Transverse colon (tissue), 4 donors: ENCODE measurements around the gene UHRF2. TPM values are rescaled to one million over a fixed set of nuclear protein-coding genes. Genes with fewer than 3 reads are reported as not detected.

Experiments
- DNase-seq: peaks from one replicate; pipeline ENCODE4 v3.0.0-alpha.2; 2019
- H3K27ac ChIP-seq, 4 donors: fragments of 200-600 bp; sonication (generic); 2 replicates each; pipeline ENCODE4 v1.5.1; 2016 to 2018; ENCODE audit warnings: inconsistent platforms in 4 of 4
- H3K27me3 ChIP-seq: fragments of 200-600 bp; sonication (generic); 2 replicates; pipeline ENCODE4 v1.5.1; 2017; ENCODE audit warnings: inconsistent platforms
- H3K36me3 ChIP-seq, 4 donors: fragments of 200-600 bp; sonication (generic); 2 replicates each; pipeline ENCODE4 v1.5.1; 2017 to 2019; ENCODE audit warnings: inconsistent platforms in 4 of 4
- H3K4me1 ChIP-seq, 4 donors: fragments of 200-600 bp; sonication (generic); 2 replicates each; pipeline ENCODE4 v1.5.1; 2017 to 2020; ENCODE audit warnings: inconsistent platforms in 4 of 4
- H3K4me3 ChIP-seq, 4 donors: fragments of 200-600 bp; sonication (generic); 1 replicate in 1 of 4; 2 replicates in 3 of 4; pipeline versions ENCODE4 v1.5.1 to v1.6.1; 2017 to 2019; ENCODE audit warnings: inconsistent platforms in 4 of 4
- H3K9me3 ChIP-seq, 2 donors: fragments of 200-600 bp; sonication (generic); 2 replicates each; pipeline ENCODE4 v1.5.1; 2017 to 2019; ENCODE audit warnings: inconsistent platforms in 2 of 2
- CTCF ChIP-seq, 5 experiments: fragments of 200-600 bp in 3 of 5; fragments of 450-650 bp in 2 of 5; sonication (generic) in 3 of 5; IDR thresholded peaks; 1 replicate in 2 of 5; 2 replicates in 3 of 5; pipeline ENCODE4 v1.5.1; 2016 to 2017; ENCODE audit warnings: antibody characterized with exemption in 5 of 5, inconsistent platforms in 3 of 5, mild to moderate bottlenecking in 2 of 5, moderate library complexity in 1 of 5
- EP300 ChIP-seq: sonication (generic); formaldehyde crosslinking; IDR thresholded peaks from one replicate; pipeline ENCODE4 v1.6.1; 2017; ENCODE audit warnings: antibody characterized with exemption, low read depth
- POLR2A ChIP-seq: fragments of 450-650 bp; IDR thresholded peaks from one replicate; pipeline ENCODE4 v1.6.1; 2016; ENCODE audit warnings: antibody characterized with exemption, mild to moderate bottlenecking, moderate library complexity
- POLR2AphosphoS5 ChIP-seq, 3 donors: sonication (generic); formaldehyde crosslinking; IDR thresholded peaks; one replicate each; pipeline ENCODE4 v1.6.1; 2016; ENCODE audit warnings: antibody characterized with exemption in 3 of 3
- WGBS, 2 donors: methylation state at CpG; one replicate each; pipeline ENCODE4 v1.1.5; 2018; ENCODE audit warnings: low coverage in 1 of 2; 5-methylcytosine and 5-hydroxymethylcytosine counted together
- in situ Hi-C, 4 donors: fragments of 200-750 bp; cut with MboI; loops; one replicate each; pipeline versions ENCODE4 v1.15.0 to v1.15.1; 2017; ENCODE audit warnings: low sequenced_read_pairs in 3 of 4, low pct_ligation_motif_present in 1 of 4, low pct_unique_long_range_greater_than_20kb in 1 of 4
- intact Hi-C: fragments of 100-400 bp; cut with DNase I; formaldehyde crosslinking; loops from one replicate; pipeline ENCODE4 v1.15.1; 2023; ENCODE audit warnings: low total_unique reads
- total RNA-seq, 4 donors: library from RNA; depleted of rRNA; stranded (reverse); fragments of >200 nt; gene quantifications; one replicate each; pipeline ENCODE4 v1.1.0, GENCODE V29; 2016

Gene UHRF2
- total RNA-seq, 4 donors from 2014 or later = 40.8 to 64.0 (median 51.4) TPM

- intact Hi-C loops = no loop called here
- TF ChIP-seq EP300 (no peak), POLR2A (no peak), CTCF (IDR thresholded peaks at IDR 0.05) (no peak), POLR2AphosphoS5 (IDR thresholded peaks at IDR 0.05) (no peak)
- H3K27me3 ChIP-seq = no peaks in the 10 kb centered on the region
- H3K9me3 ChIP-seq = no peaks in the 10 kb centered on the region
- H3K4me1 ChIP-seq = no peaks in the 10 kb centered on the region
- in situ Hi-C loops = no loop called here
- no peaks in the 10 kb centered on the region for H3K36me3 ChIP-seq
- no peak overlapping the region for H3K27ac ChIP-seq
- H3K4me3 ChIP-seq = no peak overlapping the region
- DNase-seq = no peak
Observed at GRCh38 chr9:6405371-6405770, 7.6 kb upstream of the UHRF2 start.

DNA sequence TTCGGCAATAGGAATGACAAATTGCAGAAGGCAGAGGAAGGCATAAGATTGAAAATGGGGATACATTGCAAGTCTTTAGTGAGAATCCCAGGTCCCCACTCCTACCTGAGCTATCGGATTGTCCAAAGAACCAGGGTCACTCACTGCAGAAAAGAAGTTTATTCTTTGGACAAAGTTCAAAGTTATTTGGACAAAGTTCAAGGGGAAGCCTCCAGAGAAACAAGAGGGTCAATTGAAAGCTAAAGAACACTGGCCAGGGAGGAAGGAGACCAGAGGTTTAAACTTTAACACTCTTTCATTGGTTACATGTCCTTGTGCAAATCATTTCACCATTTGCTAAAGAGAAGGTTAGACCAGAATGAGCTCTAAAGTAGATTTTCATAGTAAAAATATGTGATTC is 5.2 kb upstream of the UHRF2 start:
- H3K4me3 ChIP-seq = no peak overlapping the region
- intact Hi-C loops (no loop called here), in situ Hi-C loops (no loop called here)
- no peak overlapping the region for H3K27ac ChIP-seq
- no peaks in the 10 kb centered on the region for H3K9me3 ChIP-seq
- H3K27me3 ChIP-seq = no peaks in the 10 kb centered on the region
- DNase-seq = no peak
- H3K36me3 ChIP-seq = no peaks in the 10 kb centered on the region
- peaks cover 0 to 7% (median 2%) of the 10 kb centered on the region in 4 donors for H3K4me1 ChIP-seq
- 79 to 89% methylated on average over 2 of the region's 2 CpGs for WGBS, 2 donors
- TF ChIP-seq POLR2AphosphoS5 (IDR thresholded peaks at IDR 0.05) (no peak), POLR2A (no peak), CTCF (IDR thresholded peaks at IDR 0.05) (no peak)

GRCh38 chr9:6408320-6408719 is 4.7 kb upstream of the UHRF2 start:
- H3K9me3 ChIP-seq = no peaks in the 10 kb centered on the region
- in situ Hi-C loops = no loop called here
- no peaks in the 10 kb centered on the region for H3K36me3 ChIP-seq
- intact Hi-C loops = no loop called here
- H3K27ac ChIP-seq = no peak overlapping the region
- peaks cover 0 to 7% (median 2%) of the 10 kb centered on the region in 4 donors for H3K4me1 ChIP-seq
- TF ChIP-seq POLR2AphosphoS5 (IDR thresholded peaks at IDR 0.05) (no peak), EP300 (no peak), CTCF (IDR thresholded peaks at IDR 0.05) (no peak), POLR2A (no peak)
- no peak overlapping the region for H3K4me3 ChIP-seq
- no peaks in the 10 kb centered on the region for H3K27me3 ChIP-seq
- DNase-seq = no peak
- WGBS, 2 donors = 88 to 92% methylated on average over 7 to 8 of the region's 8 CpGs

GRCh38 chr9:6409811-6410210 is 3.2 kb upstream of the UHRF2 start:
- WGBS, 2 donors = 73 to 75% methylated on average over 3 of the region's 3 CpGs
- no peaks in the 10 kb centered on the region for H3K27me3 ChIP-seq
- H3K4me3 ChIP-seq = no peak overlapping the region
- DNase-seq = no peak
- no peak overlapping the region for H3K27ac ChIP-seq
- H3K4me1 ChIP-seq = peaks cover 2 to 11% (median 7%) of the 10 kb centered on the region in 4 donors
- TF ChIP-seq CTCF (IDR thresholded peaks at IDR 0.05) (no peak), EP300 (no peak), POLR2A (no peak), POLR2AphosphoS5 (IDR thresholded peaks at IDR 0.05) (no peak)
- intact Hi-C loops = loop anchor here (5.0 kb wide), 1 partner anchor 162 kb away; no protein-coding TSS in a partner anchor
- in situ Hi-C loops = no loop called here
- H3K9me3 ChIP-seq = no peaks in the 10 kb centered on the region
- H3K36me3 ChIP-seq = no peaks in the 10 kb centered on the region
